PC-3 (cell line): ENCODE measurements around the gene BBC3. TPM values are rescaled to one million over a fixed set of nuclear protein-coding genes. Genes with fewer than 3 reads are reported as not detected.

Source experiments
- ATAC-seq: fragments of 200-7000 bp; cut with Tn5 transposase; 2 replicates; pipeline ENCODE4 v1.9.1; 2020; ENCODE audit warnings: mild to moderate bottlenecking, moderate library complexity
- BruUV-seq: library from RNA; stranded (reverse); fragments of 400-500 nt; replicated peaks from 2 replicates; lab custom pipeline; 2021; lab: Mats Ljungman, UMichigan
- CTCF ChIA-PET: fragments of 300-600 bp; sonication (Branson Sonifier 250); formaldehyde crosslinking; loops from one replicate; lab custom pipeline; 2022; ENCODE audit warnings: antibody characterized with exemption; lab: Charles Lee
- POLR2A ChIA-PET: fragments of 300-600 bp; sonication (Branson Sonifier 250); formaldehyde crosslinking; loops from one replicate; lab custom pipeline; 2022; ENCODE audit warnings: antibody characterized with exemption; ENCODE audit not compliant: unreplicated experiment; lab: Charles Lee
- DNase-seq: peaks from one replicate; pipeline ENCODE4 v3.0.0-alpha.2; 2015
- H2AFZ ChIP-seq: fragments of 300-600 bp; sonication (generic); 2 replicates; pipeline ENCODE4 v1.6.0; 2016; ENCODE audit warnings: antibody characterized with exemption, low read length
- H3F3A ChIP-seq: fragments of 300-600 bp; sonication (generic); one replicate; pipeline ENCODE4 v1.6.0; 2017; ENCODE audit warnings: antibody characterized with exemption, low read length, control low read depth, mild to moderate bottlenecking; ENCODE audit not compliant: unreplicated experiment
- H3K27ac ChIP-seq: fragments of 300-600 bp; sonication (generic); 2 replicates; pipeline ENCODE4 v1.5.1; 2016; ENCODE audit warnings: mild to moderate bottlenecking, low read length
- H3K27me3 ChIP-seq: fragments of 300-600 bp; sonication (generic); 2 replicates; pipeline ENCODE4 v1.6.1; 2016; ENCODE audit warnings: low read length, mixed read lengths
- H3K36me3 ChIP-seq: fragments of 300-600 bp; sonication (generic); 2 replicates; pipeline ENCODE4 v1.6.1; 2016; ENCODE audit warnings: low read depth, mixed run types, low read length, mixed read lengths
- H3K4me1 ChIP-seq: fragments of 300-600 bp; sonication (generic); 2 replicates; pipeline ENCODE4 v1.5.1; 2016; ENCODE audit warnings: low read length; ENCODE audit not compliant: insufficient read depth
- H3K4me2 ChIP-seq: fragments of 300-600 bp; sonication (generic); 2 replicates; pipeline ENCODE4 v1.6.0; 2016; ENCODE audit warnings: low read length
- H3K4me3 ChIP-seq: fragments of 300-600 bp; sonication (generic); 2 replicates; pipeline ENCODE4 v1.5.1; 2016; ENCODE audit warnings: mild to moderate bottlenecking, low read length, mixed read lengths
- H3K79me2 ChIP-seq: fragments of 300-600 bp; sonication (generic); 2 replicates; pipeline ENCODE4 v1.6.1; 2017; ENCODE audit warnings: low read length, mixed read lengths
- H3K9ac ChIP-seq: fragments of 300-600 bp; sonication (generic); 2 replicates; pipeline ENCODE4 v1.6.0; 2016; ENCODE audit warnings: mild to moderate bottlenecking, low read length
- H3K9me2 ChIP-seq: fragments of 300-600 bp; sonication (generic); replicated peaks from 2 replicates; pipeline ENCODE4 v1.6.1; 2016; ENCODE audit warnings: mixed run types, low read length, mixed read lengths
- H3K9me3 ChIP-seq: fragments of 300-600 bp; sonication (generic); 2 replicates; pipeline ENCODE4 v1.6.1; 2016; ENCODE audit warnings: low read length, mixed read lengths
- H4K20me1 ChIP-seq: fragments of 300-600 bp; sonication (generic); 2 replicates; pipeline ENCODE4 v1.6.1; 2016; ENCODE audit warnings: low read length, mixed read lengths
- EZH2 ChIP-seq: fragments of 300-600 bp; sonication (generic); IDR thresholded peaks from one replicate; pipeline ENCODE4 v1.6.1; 2017; ENCODE audit warnings: antibody characterized with exemption, mild to moderate bottlenecking, low read length; ENCODE audit not compliant: unreplicated experiment
- EZH2phosphoT487 ChIP-seq: fragments of 300-600 bp; sonication (generic); IDR thresholded peaks from 2 replicates; pipeline ENCODE4 v1.6.1; 2018; ENCODE audit warnings: mild to moderate bottlenecking, antibody characterized with exemption, low read length, borderline replicate concordance
- intact Hi-C: fragments of 100-400 bp; cut with micrococcal nuclease; formaldehyde crosslinking; loops from 2 replicates; pipeline ENCODE4 v1.9.0; 2023
- total RNA-seq: library from RNA; depleted of rRNA; stranded (reverse); fragments of >200 nt; gene quantifications from 2 replicates; pipeline ENCODE4 v1.2.3, GENCODE V29; 2014
- TF ChIP-seq, protein P1 (sequence below): fragments of 300-600 bp; sonication (generic); conservative IDR thresholded peaks from 2 replicates; pipeline ENCODE4 v1.5.1; 2017; ENCODE audit warnings: antibody characterized with exemption, low read depth, mild to moderate bottlenecking, low read length

BBC3 gene
- total RNA-seq, 1 experiment from 2014 or later, result 2.9 TPM

- CTCF ChIA-PET, result no interaction called here
- Histone ChIP-seq H3K9ac (no peak overlapping the region), H3F3A (no peaks in the 10 kb centered on the region), H3K9me2 (no peaks in the 10 kb centered on the region), H3K9me3 (no peaks in the 10 kb centered on the region), H2AFZ (no peak overlapping the region), H3K4me2 (no peak overlapping the region), H3K27me3 (no peaks in the 10 kb centered on the region), H3K36me3 (peaks cover 20% of the 10 kb centered on the region; the same call in 1 of the 2 replicates), H4K20me1 (0 out of 2 replicates have a peak, but pooled peaks cover 4% of the 10 kb centered on the region), H3K4me1 (no peaks in the 10 kb centered on the region), H3K4me3 (no peak overlapping the region), H3K27ac (no peak overlapping the region), H3K79me2 (no peaks in the 10 kb centered on the region)
- intact Hi-C loops, result no loop called here
- POLR2A ChIA-PET, result no interaction called here
- no peak for ATAC-seq
- no peak for DNase-seq
- BruUV-seq, result no TSS peak
- TF ChIP-seq EZH2, result no peak
- TF ChIP-seq, protein P1, sequence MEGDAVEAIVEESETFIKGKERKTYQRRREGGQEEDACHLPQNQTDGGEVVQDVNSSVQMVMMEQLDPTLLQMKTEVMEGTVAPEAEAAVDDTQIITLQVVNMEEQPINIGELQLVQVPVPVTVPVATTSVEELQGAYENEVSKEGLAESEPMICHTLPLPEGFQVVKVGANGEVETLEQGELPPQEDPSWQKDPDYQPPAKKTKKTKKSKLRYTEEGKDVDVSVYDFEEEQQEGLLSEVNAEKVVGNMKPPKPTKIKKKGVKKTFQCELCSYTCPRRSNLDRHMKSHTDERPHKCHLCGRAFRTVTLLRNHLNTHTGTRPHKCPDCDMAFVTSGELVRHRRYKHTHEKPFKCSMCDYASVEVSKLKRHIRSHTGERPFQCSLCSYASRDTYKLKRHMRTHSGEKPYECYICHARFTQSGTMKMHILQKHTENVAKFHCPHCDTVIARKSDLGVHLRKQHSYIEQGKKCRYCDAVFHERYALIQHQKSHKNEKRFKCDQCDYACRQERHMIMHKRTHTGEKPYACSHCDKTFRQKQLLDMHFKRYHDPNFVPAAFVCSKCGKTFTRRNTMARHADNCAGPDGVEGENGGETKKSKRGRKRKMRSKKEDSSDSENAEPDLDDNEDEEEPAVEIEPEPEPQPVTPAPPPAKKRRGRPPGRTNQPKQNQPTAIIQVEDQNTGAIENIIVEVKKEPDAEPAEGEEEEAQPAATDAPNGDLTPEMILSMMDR, result no peak
- TF ChIP-seq EZH2phosphoT487, result no peak
Measured at GRCh38 chr19:47179653-47180310, 51.2 kb downstream of the BBC3 start.

DNA sequence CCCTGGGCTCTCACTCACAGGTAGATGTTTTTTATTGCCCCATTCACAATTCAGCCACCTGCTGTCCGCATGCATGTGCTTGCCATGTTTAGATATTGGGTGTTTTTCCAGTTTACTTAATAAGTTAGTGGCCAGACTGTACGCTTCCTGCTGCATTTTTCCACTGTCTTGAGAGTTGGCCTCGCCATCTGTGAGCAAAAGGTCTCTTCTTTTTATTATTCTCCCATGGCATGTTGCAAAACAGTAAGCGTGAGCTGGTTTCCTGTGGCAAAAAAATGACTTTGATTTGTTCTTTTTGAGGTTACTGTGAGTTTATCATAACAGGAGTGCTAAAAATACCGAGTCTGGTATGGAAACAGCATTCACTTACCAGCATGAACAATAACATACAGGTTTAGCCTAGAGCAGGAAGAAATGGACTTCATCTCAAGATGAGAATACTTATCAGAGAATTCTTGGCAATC lies 54.3 kb downstream of the BBC3 start:
- H3F3A ChIP-seq, result no peaks in the 10 kb centered on the region
- H3K9me3 ChIP-seq, result no peaks in the 10 kb centered on the region
- no peak overlapping the region for H3K27ac ChIP-seq
- H3K4me3 ChIP-seq, result no peak overlapping the region
- H3K79me2 ChIP-seq, result no peaks in the 10 kb centered on the region
- H3K27me3 ChIP-seq, result no peaks in the 10 kb centered on the region
- intact Hi-C loops, result no loop called here
- ATAC-seq (no peak), DNase-seq (no peak)
- no peaks in the 10 kb centered on the region for H3K9me2 ChIP-seq
- no peak overlapping the region for H3K9ac ChIP-seq
- no peak overlapping the region for H3K4me2 ChIP-seq
- H3K36me3 ChIP-seq, result peaks cover 13% of the 10 kb centered on the region; the same call in 1 of the 2 replicates
- no peak overlapping the region for H2AFZ ChIP-seq
- CTCF ChIA-PET, result no interaction called here
- POLR2A ChIA-PET, result no interaction called here
- BruUV-seq, result no TSS peak
- 0 out of 2 replicates have a peak, but pooled peaks cover 4% of the 10 kb centered on the region for H4K20me1 ChIP-seq
- TF ChIP-seq, protein P1, result no peak
- TF ChIP-seq EZH2phosphoT487 (no peak), EZH2 (no peak)
- H3K4me1 ChIP-seq, result no peaks in the 10 kb centered on the region

DNA sequence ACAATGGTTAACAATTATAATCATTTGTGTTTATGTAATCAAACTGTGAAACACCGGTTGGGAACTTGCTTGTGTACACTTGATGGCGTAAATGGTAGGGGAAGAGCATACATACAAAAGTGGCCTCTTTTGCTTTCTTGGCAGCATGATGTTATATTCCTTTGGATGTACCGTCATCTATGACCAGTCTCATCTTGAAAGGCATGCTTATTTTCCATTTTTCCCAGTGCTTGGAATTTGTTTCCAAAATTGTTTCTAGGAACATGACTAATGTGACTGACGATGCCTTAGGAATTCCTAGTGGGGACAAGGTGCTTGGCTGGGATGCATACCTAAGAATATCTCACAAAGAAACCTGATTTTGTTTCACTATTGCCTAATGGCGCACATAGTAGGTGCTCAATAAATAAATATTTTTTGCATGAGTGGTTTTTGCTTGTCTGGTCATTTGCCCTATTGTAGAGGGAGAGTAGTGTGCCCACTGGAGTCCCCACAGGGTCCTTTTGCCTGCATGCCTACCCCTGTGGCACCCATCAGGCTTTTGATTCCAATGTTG lies 54.9 kb downstream of the BBC3 start:
- H3K79me2 ChIP-seq, result no peaks in the 10 kb centered on the region
- intact Hi-C loops, result no loop called here
- no peak for DNase-seq
- no peak for ATAC-seq
- H3K4me2 ChIP-seq, result no peak overlapping the region
- no peaks in the 10 kb centered on the region for H3K27me3 ChIP-seq
- no peaks in the 10 kb centered on the region for H3K9me3 ChIP-seq
- peaks cover 13% of the 10 kb centered on the region; the same call in 1 of the 2 replicates for H3K36me3 ChIP-seq
- no peak for TF ChIP-seq EZH2
- TF ChIP-seq, protein P1, result no peak
- no peak overlapping the region for H3K27ac ChIP-seq
- ChIA-PET POLR2A (no interaction called here), CTCF (no interaction called here)
- no peaks in the 10 kb centered on the region for H3K9me2 ChIP-seq
- no peak overlapping the region for H3K4me3 ChIP-seq
- no TSS peak for BruUV-seq
- no peaks in the 10 kb centered on the region for H3K4me1 ChIP-seq
- H3F3A ChIP-seq, result no peaks in the 10 kb centered on the region
- H4K20me1 ChIP-seq, result 0 out of 2 replicates have a peak, but pooled peaks cover 4% of the 10 kb centered on the region
- H3K9ac ChIP-seq, result no peak overlapping the region
- H2AFZ ChIP-seq, result no peak overlapping the region
